GM18508 (cell line): Measurements from ENCODE around the gene GDF11.

ENCODE experiments used
- ATAC-seq: cut with Tn5 transposase; IDR thresholded peaks from one replicate; pipeline ENCODE4 v1.9.1; 2021; ENCODE audit warnings: moderate number of reproducible peaks; ENCODE audit not compliant: insufficient read depth, unreplicated experiment

GDF11 gene

GRCh38 chr12:55771736-55772135 lies 28.8 kb downstream of the GDF11 start:
- no peak for ATAC-seq

- ATAC-seq: no peak
Observed at GRCh38 chr12:55777856-55778255, 34.9 kb downstream of the GDF11 start.

GRCh38 chr12:55780685-55781084 lies 37.8 kb downstream of the GDF11 start:
- no peak for ATAC-seq

- no peak for ATAC-seq
Observed at GRCh38 chr12:55788546-55788945, 45.6 kb downstream of the GDF11 start.

GRCh38 chr12:55789171-55789570 lies 46.2 kb downstream of the GDF11 start:
- no peak for ATAC-seq

GRCh38 chr12:55789893-55790292 lies 47.0 kb downstream of the GDF11 start:
- no peak for ATAC-seq

GRCh38 chr12:55795950-55796349 lies 53.0 kb downstream of the GDF11 start:
- ATAC-seq: no peak

GRCh38 chr12:55797068-55797467 lies 54.1 kb downstream of the GDF11 start:
- ATAC-seq: no peak

- ATAC-seq: no peak
Observed at GRCh38 chr12:55797550-55797949, 54.6 kb downstream of the GDF11 start.
